ENCODE results near the gene ZNF286A. TPM values are rescaled to one million over a fixed set of nuclear protein-coding genes. Genes with fewer than 3 reads are reported as not detected.
"Not testable (repeated sequence)": the region's sequence is repeated elsewhere in the genome, so short reads cannot be mapped to it uniquely, and the experiment has no call there.

The ZNF286A gene
- polyA plus RNA-seq (ENCODE audit: low read depth in 6 of 6), result 10 to 100 TPM in 5 of 6 donors, 1 to 10 TPM in 1; 9.6 to 17.0 (median 14.5) TPM

DNA sequence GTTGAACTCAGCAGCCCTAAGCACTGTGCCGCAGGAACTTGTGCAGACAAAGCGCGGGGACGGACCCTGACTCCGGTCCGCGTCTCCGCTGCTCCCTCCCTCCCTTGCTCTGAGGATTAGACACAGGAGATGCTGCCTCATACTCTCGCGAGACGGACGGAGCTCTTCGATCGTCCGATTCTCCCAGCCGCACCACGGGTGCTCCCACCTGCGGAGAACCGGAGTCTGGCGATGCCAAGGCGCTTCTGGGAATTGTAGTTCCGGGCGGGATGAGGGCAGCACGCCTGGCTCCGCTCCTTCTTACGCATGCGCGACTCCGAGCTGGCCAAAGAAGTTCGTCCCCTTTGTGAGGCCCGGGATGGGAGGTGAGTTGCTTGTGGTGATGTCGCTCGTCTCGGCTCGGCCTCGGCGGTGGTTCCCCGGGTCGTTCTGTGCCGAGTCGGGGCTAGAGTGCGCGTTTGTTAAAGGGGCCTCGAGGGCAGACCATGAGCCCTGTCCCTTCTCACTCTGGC, at the start of gene ZNF286A:
Gene ZNF286A, plus strand, starts transcription at position 340 of the 512 bp plus-strand sequence. CDS start 578 bp downstream, outside the sequence.
- H3K9me3 Mint-ChIP-seq, H3K36me3 Mint-ChIP-seq, H3K27me3 Mint-ChIP-seq: not testable (repeated sequence)
- ATAC-seq (ENCODE audit: low read depth in 2 of 2) (peak; percentile 88 to 90), DNase-seq (peak; percentile 88)
- Mint-ChIP-seq H3K27ac (peak within 1 kb of the TSS; percentile 64 to 96 (median 92)), H3K4me3 (peak within 1 kb of the TSS; percentile 88 to 99 (median 96)), H3K4me1 (peaks cover 8 to 14% (median 11%) of the 10 kb centered on the region in 3 donors)

DNA sequence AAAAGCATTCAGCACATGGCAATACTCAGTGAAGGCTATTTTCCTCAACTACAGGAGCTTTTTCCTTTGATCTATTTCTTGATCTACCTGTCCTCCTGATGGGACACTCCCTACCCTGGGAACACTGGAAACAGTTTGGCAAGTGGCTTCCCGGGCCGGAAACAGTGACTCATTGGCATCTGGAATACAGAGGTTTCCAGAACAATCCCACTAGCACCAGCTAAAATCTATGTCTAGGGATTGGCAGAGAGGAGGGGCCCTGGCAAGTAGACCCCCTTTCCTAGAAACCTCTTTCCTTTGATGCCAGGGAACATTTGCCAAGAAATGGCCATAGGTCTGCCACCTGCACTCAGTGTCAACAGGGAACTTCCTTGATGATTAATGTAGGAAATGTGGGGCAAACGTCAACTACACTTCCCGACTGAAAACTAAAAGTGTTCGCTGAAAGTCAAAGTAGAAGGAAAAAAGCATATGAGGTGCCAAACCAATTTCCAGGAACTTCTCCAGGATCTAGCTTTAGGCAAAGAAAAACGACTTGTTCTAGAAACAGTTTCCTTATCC, 49.6 kb upstream of the ZNF286A start:
- Mint-ChIP-seq H3K27me3 (no peaks in the 10 kb centered on the region), H3K9me3 (no peaks in the 10 kb centered on the region), H3K4me1 (peaks cover 0 to 6% (median 0%) of the 10 kb centered on the region in 3 donors), H3K4me3 (no peak overlapping the region), H3K36me3 (peaks cover 0 to 10% of the 10 kb centered on the region in 2 donors), H3K27ac (no peak overlapping the region)
- ATAC-seq (ENCODE audit: low read depth in 2 of 2), result no peak
- no peak for DNase-seq

DNA sequence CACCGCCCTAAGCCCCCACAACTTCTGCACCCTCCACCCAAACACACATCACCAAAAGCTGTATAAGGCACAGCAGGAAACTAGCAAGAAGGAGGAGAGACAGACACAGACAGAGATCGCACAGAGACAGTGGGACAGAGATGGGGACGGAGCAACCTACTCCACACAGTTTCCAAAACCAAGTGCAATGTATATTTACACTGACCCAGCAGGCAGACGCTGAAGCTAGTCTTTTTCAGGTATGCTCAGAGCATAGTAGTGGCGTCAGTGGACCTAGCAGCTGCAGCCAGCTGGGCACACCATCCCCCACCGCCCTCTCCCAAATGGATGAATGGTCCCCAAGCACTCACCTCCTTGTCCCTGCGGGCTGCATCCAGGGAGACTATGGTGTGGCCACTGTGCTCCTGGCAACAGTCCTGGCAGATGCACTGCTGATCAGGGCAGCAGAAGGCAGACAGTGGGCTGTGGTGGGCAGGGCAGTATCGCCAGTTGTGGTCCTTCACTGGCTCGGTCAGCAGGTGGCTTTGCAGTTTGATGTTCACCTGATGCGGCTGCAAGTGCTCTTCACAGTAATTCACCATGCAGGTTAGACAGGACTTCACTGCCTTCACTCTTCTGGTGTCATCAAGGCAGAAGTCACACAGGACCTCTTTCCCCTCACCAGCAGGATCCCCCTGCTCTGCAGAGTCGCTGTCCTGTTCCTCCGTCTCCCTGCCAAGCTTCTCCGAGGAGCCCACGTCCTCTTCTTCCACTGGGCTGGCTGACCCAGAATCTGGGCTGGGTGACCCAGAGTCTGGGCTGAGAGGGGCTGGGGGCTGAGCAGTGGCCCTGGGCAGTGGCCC, 48.6 kb upstream of the ZNF286A start:
- Mint-ChIP-seq H3K4me1 (peaks cover 0 to 6% (median 6%) of the 10 kb centered on the region in 3 donors), H3K27ac (peak overlapping the region in 1 of 6 donors; percentile 81), H3K27me3 (no peaks in the 10 kb centered on the region), H3K4me3 (no peak overlapping the region), H3K36me3 (peaks cover 1 to 10% of the 10 kb centered on the region in 2 donors), H3K9me3 (no peaks in the 10 kb centered on the region)
- DNase-seq (no peak), ATAC-seq (ENCODE audit: low read depth in 2 of 2) (no peak)

DNA sequence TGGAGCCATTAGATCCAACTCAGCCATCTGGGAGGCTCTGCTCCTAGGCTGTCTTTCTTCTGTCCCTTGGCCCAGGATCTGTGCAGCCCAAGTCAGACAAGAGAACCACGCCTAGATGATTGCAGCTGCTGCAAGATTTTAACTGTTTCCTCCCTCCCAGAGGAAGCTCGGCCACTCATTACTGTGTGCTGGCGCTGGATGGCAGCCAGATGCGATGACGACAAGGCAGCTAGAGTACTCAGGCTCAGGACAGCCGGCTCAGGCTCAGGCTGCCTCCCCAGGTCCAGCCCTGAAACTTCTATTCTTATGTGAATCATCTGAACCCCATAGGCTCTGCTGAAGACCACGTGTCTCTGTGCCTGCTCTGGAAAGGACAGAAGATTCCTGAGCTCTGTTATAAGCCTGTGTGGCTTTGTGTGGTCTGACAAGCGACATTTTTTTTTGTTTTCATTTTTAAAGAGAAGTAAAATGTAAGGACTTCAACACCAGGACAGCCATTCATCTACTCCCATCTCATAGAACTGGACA, 47.9 kb upstream of the ZNF286A start:
- no peaks in the 10 kb centered on the region for H3K9me3 Mint-ChIP-seq
- ATAC-seq (ENCODE audit: low read depth in 2 of 2) (no peak), DNase-seq (no peak)
- peak overlapping the region in 1 of 8 donors; percentile 82 for H3K4me3 Mint-ChIP-seq
- peaks cover 4 to 10% of the 10 kb centered on the region in 2 donors for H3K36me3 Mint-ChIP-seq
- peak overlapping the region in 3 of 6 donors; percentile 27 to 53 (median 47) for H3K27ac Mint-ChIP-seq
- H3K27me3 Mint-ChIP-seq, result no peaks in the 10 kb centered on the region
- peaks cover 0 to 6% (median 6%) of the 10 kb centered on the region in 3 donors for H3K4me1 Mint-ChIP-seq

DNA sequence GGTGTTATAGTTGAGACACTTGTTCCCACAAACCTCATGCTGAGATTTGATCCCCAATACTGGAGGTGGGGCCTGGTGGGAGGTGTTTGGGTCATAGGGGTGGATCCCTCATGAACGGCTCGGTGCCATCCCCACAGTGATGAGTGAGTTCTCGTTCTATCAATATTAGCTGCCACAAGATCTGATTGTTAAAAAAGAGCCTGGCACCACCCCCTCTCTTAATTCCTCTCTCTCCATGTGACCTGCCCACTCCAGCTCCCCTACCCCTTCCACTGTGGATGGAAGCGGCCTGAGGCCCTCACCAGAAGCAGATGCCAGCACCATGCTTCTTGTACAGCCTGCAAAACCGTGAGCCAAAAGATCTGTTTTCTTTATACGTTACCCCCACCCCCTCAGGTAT, 46.6 kb upstream of the ZNF286A start:
- H3K27ac Mint-ChIP-seq, result peak overlapping the region in 2 of 6 donors; percentile 36 to 42
- H3K4me3 Mint-ChIP-seq, result no peak overlapping the region
- no peaks in the 10 kb centered on the region for H3K27me3 Mint-ChIP-seq
- ATAC-seq (ENCODE audit: low read depth in 2 of 2) (no peak), DNase-seq (no peak)
- no peaks in the 10 kb centered on the region for H3K9me3 Mint-ChIP-seq
- H3K4me1 Mint-ChIP-seq, result peaks cover 0 to 6% (median 6%) of the 10 kb centered on the region in 3 donors
- peaks cover 9 to 10% of the 10 kb centered on the region in 2 donors for H3K36me3 Mint-ChIP-seq

DNA sequence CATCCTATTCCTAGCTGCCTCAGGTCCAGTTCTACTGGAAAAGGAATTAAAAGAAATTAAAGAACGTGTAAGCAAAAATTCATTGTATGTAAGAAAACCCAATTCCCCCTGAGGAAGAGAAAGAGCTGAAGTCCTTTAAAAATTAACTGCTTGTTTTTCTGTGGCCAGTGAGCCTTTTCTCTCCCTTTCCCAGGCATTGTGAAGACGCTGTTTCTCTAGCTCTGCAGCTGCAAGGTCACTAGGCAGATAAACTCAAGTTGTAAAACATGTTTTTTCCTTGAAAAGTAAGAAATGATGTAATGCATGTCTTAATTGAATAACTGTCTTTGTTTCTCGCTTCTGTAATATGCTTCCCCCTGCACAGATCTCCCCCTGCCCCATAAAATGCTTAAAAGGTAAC, 45.2 kb upstream of the ZNF286A start:
- ATAC-seq (ENCODE audit: low read depth in 2 of 2); H3K9me3 Mint-ChIP-seq; DNase-seq; H3K4me1 Mint-ChIP-seq; H3K27me3 Mint-ChIP-seq; H3K4me3 Mint-ChIP-seq; H3K27ac Mint-ChIP-seq: not testable (repeated sequence)
- peaks cover 10 to 11% of the 10 kb centered on the region in 2 donors for H3K36me3 Mint-ChIP-seq

DNA sequence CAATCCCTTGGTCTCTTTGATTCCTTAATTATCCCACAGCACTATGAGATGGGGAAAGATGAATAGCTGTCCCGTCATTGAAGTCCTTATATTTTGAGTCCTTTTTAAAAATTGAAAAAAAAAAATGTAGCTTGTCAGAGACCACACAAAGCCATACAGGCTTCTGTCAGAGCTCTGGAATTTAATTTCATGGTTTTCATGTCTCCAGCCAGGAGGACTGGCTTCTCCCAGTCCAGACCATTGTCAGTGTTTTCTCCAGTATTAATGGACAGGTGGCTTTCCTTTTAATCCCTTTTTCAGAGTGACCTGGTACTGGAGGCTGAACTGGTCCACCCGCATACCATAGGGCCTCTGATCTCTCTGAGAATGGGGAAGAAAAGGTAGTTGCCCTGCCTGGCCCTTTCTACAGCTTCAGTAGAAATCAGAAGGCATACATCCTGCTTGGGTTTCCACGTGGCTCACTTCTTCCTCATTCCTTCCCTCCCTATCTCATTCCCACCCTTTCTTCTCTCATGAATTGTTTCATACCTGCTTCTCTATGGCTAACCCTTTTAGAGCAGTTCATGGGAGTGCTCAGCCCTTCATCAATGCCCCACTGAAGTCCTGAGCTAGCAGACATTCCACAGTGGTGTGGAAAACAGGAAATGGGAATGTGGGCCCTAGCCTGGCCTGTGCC, 44.5 kb upstream of the ZNF286A start:
- Mint-ChIP-seq H3K27ac (no peak overlapping the region), H3K36me3 (peaks cover 10 to 11% of the 10 kb centered on the region in 2 donors), H3K9me3 (no peaks in the 10 kb centered on the region), H3K4me3 (no peak overlapping the region), H3K4me1 (peaks cover 0 to 6% (median 6%) of the 10 kb centered on the region in 3 donors), H3K27me3 (no peaks in the 10 kb centered on the region)
- ATAC-seq (ENCODE audit: low read depth in 2 of 2) (no peak), DNase-seq (no peak)

DNA sequence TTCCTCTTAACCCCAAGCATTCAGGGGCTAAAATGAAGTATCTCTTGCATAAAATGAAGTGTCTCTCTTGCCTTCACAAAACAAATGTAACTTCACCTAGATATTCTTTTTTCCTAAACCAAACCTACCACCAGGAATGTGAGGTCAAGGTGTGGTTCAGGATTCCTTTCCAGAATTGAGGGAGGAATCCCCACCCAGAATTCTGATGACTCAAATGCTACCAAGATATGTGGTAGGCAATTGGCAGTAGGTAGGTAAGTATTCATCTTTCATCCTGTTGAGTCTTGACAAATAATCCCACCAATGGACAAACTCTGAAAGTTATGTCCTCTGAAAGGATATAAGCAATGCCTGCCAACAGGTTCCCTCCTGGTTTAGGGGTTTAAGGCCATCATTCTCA, 41.7 kb upstream of the ZNF286A start:
- ATAC-seq (ENCODE audit: low read depth in 2 of 2), result no peak
- Mint-ChIP-seq H3K4me1 (peaks cover 2 to 10% (median 6%) of the 10 kb centered on the region in 3 donors), H3K27me3 (no peaks in the 10 kb centered on the region), H3K27ac (no peak overlapping the region), H3K9me3 (no peaks in the 10 kb centered on the region), H3K4me3 (no peak overlapping the region), H3K36me3 (peaks cover 9 to 11% of the 10 kb centered on the region in 2 donors)
- DNase-seq, result no peak

DNA sequence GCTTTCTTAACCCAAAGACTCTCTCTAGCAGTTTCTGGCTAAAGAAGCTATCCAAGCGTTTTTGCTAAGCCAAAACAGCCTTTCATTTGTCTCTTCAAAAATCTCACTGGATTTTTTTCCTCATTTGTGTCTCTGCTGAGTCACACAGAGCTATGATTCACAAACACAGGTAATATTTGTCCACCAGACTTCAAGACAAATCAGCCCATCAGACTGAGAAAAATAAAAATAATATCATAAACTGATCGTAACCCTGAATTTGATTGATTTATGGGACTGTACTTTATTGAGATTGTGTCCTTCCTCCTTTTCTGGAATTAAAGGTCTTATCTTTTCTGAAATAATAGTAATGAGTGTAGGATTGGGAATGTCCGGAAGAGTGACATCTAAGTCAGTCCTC, 41.3 kb upstream of the ZNF286A start:
- Mint-ChIP-seq H3K36me3 (peaks cover 5 to 11% of the 10 kb centered on the region in 2 donors), H3K27ac (no peak overlapping the region), H3K4me1 (peaks cover 2 to 10% (median 6%) of the 10 kb centered on the region in 3 donors), H3K27me3 (no peaks in the 10 kb centered on the region), H3K9me3 (no peaks in the 10 kb centered on the region), H3K4me3 (no peak overlapping the region)
- DNase-seq (no peak), ATAC-seq (ENCODE audit: low read depth in 2 of 2) (no peak)

DNA sequence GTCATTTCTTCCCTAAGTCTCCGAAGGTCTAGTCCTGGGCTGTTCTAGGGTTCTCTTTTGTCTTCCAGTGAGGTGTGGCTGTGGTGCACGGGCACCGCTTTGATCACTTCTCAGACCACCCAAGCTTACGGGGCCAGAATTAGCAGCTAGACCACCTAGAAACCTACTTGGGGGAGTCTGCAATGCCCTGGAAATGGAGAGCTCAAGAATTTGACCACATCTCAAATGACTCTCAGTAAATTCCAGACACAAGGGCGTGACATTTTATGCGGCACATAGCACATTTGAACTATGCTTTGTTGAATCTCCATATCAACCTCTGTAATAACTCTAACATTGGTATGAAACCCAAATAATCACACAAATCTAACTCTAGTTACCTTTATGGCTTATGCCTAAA, 40.3 kb upstream of the ZNF286A start:
- DNase-seq (no peak), ATAC-seq (ENCODE audit: low read depth in 2 of 2) (no peak)
- H3K27me3 Mint-ChIP-seq, result no peaks in the 10 kb centered on the region
- no peaks in the 10 kb centered on the region for H3K9me3 Mint-ChIP-seq
- H3K4me3 Mint-ChIP-seq, result no peak overlapping the region
- H3K4me1 Mint-ChIP-seq, result peaks cover 2 to 10% (median 6%) of the 10 kb centered on the region in 3 donors
- peaks cover 7 to 11% of the 10 kb centered on the region in 2 donors for H3K36me3 Mint-ChIP-seq
- H3K27ac Mint-ChIP-seq, result no peak overlapping the region

DNA sequence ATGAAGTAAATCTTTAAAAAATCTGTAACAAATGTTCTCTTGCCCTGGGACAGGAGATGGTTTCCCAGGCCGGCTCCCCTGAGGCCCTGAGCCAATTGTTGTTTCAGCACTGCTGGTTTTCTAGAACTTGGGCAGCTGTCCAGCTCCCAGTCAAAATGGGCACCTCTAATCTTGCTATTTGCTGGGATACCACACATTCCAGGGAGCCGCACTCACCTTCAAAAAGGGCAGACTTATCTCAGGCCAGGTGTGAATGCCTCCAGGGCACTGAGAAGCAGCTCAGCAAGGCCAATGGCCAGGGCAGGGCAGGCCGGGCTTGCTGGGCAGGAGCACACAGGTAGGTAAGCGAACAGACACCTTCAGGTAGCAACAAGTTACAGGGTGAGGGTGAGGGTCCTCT, 39.9 kb upstream of the ZNF286A start:
- Mint-ChIP-seq H3K36me3 (peaks cover 10 to 11% of the 10 kb centered on the region in 2 donors), H3K4me1 (peaks cover 2 to 10% (median 6%) of the 10 kb centered on the region in 3 donors), H3K27me3 (no peaks in the 10 kb centered on the region), H3K27ac (no peak overlapping the region), H3K4me3 (no peak overlapping the region), H3K9me3 (no peaks in the 10 kb centered on the region)
- ATAC-seq (ENCODE audit: low read depth in 2 of 2) (no peak), DNase-seq (no peak)

DNA sequence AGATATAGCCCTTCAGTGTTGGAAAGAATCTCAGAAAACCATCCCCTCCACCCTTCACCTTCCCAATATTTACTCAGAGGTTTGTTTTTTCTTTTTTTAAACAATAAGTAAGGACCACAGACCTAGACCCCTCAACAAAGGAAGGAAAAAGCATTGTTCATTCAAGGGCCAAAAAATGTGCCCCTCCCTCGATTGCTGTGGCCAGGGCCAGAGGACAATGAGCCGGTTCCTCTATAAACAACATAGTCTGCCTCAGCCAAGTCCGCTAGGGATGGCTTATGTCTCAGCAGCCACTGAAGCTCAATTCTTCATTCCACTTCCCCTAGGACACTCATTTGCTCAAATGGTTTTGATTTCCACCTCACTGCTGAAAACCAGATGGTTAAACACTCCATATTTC, 39.5 kb upstream of the ZNF286A start:
- ATAC-seq (ENCODE audit: low read depth in 2 of 2) (no peak), DNase-seq (no peak)
- Mint-ChIP-seq H3K9me3 (no peaks in the 10 kb centered on the region), H3K4me1 (peaks cover 2 to 9% (median 6%) of the 10 kb centered on the region in 3 donors), H3K27ac (peak overlapping the region in 1 of 6 donors; percentile 58), H3K4me3 (peak overlapping the region in 1 of 8 donors; percentile 82), H3K27me3 (no peaks in the 10 kb centered on the region), H3K36me3 (peaks cover 10 to 11% of the 10 kb centered on the region in 2 donors)

DNA sequence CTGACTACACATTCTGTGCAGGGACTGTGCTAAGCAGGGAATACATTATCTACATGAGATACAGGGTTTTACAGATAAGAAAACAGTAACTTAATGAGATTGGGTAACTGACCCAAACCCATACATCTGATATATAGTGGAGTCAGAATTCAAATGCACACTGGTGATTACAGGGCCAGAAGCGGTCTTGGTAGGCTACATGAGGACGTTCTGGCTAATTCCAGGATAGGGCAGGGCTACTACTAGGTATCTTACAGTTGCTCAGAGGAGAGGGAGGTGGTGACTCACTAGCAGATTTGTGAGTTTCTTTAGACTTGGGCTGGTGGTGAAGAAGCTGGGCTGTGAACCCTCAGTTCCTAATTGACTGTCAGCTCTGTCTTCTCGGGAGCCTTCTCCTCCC, 36.9 kb upstream of the ZNF286A start:
- Mint-ChIP-seq H3K36me3 (peaks cover 4 to 11% of the 10 kb centered on the region in 2 donors), H3K4me1 (peaks cover 2 to 6% (median 5%) of the 10 kb centered on the region in 3 donors), H3K27me3 (no peaks in the 10 kb centered on the region), H3K4me3 (no peak overlapping the region), H3K27ac (peak overlapping the region in 1 of 6 donors; percentile 10), H3K9me3 (no peaks in the 10 kb centered on the region)
- no peak for DNase-seq
- ATAC-seq (ENCODE audit: low read depth in 2 of 2), result no peak
